LNCAP (cell line): Measurements from ENCODE around the gene CLSTN2.

ENCODE experiments used
- TF ChIP-seq, protein P1 (sequence below): fragments of 450-650 bp; IDR thresholded peaks from 2 replicates; pipeline ENCODE4 v1.5.1; 2017; ENCODE audit warnings: mild to moderate bottlenecking

CLSTN2 gene

DNA sequence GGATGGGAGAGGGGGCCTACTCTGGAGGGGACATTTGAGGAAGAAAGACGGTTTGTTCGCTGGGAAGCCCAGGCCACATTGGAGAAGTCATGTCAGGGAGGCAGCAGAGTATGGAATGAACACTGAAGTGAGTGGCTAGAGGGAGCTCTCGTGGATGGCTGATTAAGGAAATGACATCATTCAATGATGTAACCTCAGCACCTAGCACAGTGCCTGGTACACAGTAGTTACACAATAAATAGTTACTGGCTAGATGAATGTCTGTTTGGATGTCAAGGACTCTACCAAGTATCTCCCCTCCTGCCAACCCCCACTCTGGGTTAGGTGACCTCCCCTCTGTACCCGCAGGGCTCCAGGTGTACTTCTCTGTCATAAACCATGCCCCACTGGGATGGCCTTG lies 121.1 kb downstream of the CLSTN2 start:
- TF ChIP-seq, protein P1, sequence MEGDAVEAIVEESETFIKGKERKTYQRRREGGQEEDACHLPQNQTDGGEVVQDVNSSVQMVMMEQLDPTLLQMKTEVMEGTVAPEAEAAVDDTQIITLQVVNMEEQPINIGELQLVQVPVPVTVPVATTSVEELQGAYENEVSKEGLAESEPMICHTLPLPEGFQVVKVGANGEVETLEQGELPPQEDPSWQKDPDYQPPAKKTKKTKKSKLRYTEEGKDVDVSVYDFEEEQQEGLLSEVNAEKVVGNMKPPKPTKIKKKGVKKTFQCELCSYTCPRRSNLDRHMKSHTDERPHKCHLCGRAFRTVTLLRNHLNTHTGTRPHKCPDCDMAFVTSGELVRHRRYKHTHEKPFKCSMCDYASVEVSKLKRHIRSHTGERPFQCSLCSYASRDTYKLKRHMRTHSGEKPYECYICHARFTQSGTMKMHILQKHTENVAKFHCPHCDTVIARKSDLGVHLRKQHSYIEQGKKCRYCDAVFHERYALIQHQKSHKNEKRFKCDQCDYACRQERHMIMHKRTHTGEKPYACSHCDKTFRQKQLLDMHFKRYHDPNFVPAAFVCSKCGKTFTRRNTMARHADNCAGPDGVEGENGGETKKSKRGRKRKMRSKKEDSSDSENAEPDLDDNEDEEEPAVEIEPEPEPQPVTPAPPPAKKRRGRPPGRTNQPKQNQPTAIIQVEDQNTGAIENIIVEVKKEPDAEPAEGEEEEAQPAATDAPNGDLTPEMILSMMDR = no peak

DNA sequence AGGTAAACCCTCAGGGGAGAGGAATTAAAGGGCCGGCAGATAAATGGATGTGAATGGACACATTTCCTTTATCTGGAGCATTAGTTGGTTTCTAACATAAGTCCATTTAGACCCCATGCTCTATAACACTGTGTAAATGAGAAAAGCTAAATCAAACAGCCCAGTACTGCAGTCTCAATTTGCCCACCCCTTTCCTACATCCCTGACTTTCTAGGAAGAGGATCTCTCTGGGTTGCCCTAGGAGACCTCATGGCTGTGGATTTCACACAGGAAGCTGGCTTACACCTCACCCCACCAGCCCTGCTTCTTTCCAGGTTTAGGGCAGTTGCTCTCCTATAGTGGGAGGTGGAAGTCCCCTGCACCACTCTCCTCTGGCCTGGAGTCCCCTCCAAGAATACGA lies 126.2 kb downstream of the CLSTN2 start:
- TF ChIP-seq, protein P1 = no peak

DNA sequence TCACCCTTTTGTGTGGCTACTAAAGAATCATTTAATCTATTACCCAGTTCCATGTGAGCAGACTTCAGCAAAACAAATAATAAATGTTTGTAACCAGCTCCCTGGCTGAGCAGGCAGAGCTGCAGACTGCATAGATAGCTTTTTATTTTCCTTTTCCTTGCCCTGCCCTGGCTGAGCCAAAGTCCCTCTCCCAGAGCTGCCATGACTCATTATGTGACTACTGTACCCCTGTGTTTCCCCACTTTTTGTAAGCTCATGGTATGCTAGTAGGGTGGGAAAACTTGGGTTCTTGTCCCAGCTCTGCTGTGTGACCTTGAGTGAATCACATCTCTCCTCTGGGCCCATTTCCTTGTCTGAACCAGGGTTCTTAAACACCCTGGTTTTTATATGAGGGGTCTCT lies 127.5 kb downstream of the CLSTN2 start:
- TF ChIP-seq, protein P1 = no peak

DNA sequence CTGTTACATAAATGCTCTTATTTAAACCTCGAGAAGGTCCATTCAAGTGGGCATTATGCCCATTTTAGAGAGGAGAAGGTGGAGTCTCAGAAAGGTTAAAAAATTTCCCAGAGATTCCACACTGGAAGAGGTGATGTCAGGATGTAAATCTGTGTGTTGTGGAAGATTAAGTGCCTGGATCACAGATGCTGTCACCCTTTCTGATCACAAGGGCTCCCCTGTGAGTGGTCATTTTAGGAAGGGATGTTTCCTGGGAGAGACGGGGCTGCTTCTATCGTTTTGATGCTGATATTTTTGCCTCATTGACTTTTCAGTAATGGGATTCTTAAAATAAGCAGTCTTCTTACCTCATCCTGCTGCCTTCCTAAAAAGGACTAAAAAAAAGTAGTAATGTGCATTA lies 132.5 kb downstream of the CLSTN2 start:
- TF ChIP-seq, protein P1 = no peak

DNA sequence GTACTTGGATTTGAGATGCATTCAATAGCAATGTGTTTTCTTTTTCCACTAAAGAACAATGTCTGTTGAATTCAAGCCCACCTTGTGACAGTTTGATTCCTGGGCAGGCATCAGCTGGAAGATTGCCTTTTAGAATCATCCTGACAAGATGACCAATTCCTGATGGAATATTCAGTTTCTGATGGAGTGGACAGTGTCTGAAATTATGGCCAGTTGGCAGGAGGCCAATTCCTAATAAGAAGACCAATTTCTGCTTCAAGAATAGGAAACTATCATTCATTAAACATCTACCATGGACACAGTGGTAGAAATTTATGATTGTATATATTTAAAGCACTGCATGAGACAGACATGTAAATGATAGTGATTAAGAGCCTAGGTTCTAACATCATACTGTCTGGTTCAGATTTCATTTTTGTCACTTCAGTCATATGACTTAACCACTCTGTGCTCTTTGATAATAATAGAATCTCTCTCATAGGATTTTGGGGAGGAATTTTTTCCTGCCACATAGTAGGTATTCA lies 133.6 kb downstream of the CLSTN2 start:
- TF ChIP-seq, protein P1 = no peak

DNA sequence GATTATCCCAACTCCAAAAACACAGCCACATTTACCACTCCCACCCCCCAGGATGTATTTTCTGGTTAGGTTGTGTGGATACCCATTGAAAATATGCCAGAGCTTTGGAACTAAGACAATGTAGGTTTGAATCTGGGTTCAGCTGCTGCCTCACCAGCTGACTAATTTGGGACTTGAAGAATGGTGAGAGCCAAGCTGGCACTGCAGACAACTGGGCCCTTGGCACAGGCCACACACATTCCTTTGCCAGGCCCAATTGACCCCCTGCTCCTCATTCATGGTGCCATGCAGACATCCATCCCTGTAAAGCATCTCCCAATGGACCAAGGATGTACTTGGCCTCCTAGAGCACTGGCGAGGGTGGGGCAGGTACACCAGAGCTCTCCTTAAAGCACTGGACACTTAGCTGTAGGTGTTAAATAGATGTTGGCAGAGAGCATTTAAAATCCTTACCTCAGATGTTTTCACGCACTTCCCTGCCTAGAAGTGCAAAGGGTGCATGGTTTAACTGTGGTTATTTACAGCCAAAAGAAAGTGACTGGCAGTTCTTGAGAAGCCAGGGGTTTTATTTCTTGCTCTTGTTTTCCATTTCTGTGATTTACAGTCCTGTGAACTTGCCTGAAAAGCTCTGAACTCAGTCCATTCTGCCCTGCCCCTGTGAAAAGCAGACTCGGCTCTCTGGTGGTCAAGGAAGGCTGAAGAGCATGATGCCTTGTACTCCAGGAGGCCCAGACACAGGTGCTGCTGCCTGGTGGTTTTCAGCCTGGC lies 138.5 kb downstream of the CLSTN2 start:
- TF ChIP-seq, protein P1 = no peak

DNA sequence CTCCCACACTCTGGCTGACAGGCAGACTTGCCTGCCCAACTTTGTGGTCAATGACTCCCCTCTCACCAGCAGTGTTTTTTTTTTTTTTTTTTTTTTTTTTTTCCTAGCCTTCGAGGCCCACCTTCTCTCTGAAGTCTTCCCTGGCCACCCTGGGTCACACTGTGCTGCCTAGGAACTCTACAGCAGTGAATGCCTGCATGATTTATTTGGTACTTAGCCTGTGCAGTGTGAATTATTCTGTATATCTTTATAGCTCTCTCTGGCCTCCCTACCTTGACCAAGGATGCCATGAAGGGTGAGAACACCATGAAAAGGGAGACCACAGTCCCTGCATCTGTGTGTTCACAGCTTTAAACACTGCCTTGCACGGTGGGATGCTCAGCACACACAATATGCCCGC lies 141.6 kb downstream of the CLSTN2 start:
- TF ChIP-seq, protein P1 = no peak
